ENCODE data around the gene LGALS9B.
"Not testable (repeated sequence)": the region's sequence is repeated elsewhere in the genome, so short reads cannot be mapped to it uniquely, and the experiment has no call there.

The LGALS9B gene

DNA sequence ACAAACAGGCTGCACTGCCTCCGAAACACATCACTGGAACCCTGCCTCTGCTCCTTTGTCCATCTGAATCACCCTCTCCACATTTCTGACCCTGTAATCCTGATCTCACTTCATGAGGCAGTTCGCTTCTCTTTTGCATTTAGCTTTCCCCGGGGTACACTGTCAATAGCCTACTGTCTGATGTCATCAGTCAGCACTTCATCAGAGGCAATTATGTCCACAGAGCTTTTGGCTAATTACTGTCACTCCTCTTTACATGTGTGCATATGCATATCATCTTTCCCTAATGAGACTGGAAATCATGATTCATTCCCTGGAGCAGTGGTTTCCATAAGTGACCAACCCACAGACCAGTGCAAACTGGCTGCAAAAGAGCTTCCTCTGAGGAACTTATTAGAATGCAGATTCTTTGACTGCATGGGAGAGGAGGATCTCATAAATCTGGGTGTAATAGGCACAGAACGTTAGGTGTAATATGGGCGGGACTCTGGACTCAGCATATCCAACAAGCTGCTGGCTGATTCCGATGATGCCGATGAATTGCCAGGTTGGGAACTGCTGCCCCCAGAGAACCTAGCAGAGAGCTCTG lies 49.8 kb downstream of the LGALS9B start:
- H3K4me1 ChIP-seq (ENCODE audit: control extremely low read depth in 1 of 4, control insufficient read depth in 4 of 4, insufficient read depth in 4 of 4, low read length in 3 of 4); DNase-seq; H3K4me3 ChIP-seq (ENCODE audit: control insufficient read depth in 1 of 7, extremely low read depth in 1 of 7, insufficient read depth in 4 of 7, low read depth in 2 of 7, low read length in 6 of 7); H3K9me3 ChIP-seq (ENCODE audit: control extremely low read depth in 1 of 5, control insufficient read depth in 4 of 5, insufficient read depth in 2 of 5, low read depth in 1 of 5, low read length in 4 of 5); H3K27ac ChIP-seq (ENCODE audit: insufficient read depth in 1 of 2, low read depth in 1 of 2, low read length in 2 of 2, poor library complexity in 1 of 2, severe bottlenecking in 2 of 2); POLR2A ChIA-PET; CTCF ChIA-PET; H3K27me3 ChIP-seq (replicated peaks in 2 of 5; ENCODE audit: control insufficient read depth in 4 of 5, insufficient read depth in 5 of 5, low read length in 4 of 5); H3K36me3 ChIP-seq (ENCODE audit: control insufficient read depth in 4 of 4, insufficient read depth in 4 of 4, low read length in 3 of 4): not testable (repeated sequence)
- WGBS (ENCODE audit: insufficient coverage), result no CpG with 5 or more reads among the region's 7 CpGs

DNA sequence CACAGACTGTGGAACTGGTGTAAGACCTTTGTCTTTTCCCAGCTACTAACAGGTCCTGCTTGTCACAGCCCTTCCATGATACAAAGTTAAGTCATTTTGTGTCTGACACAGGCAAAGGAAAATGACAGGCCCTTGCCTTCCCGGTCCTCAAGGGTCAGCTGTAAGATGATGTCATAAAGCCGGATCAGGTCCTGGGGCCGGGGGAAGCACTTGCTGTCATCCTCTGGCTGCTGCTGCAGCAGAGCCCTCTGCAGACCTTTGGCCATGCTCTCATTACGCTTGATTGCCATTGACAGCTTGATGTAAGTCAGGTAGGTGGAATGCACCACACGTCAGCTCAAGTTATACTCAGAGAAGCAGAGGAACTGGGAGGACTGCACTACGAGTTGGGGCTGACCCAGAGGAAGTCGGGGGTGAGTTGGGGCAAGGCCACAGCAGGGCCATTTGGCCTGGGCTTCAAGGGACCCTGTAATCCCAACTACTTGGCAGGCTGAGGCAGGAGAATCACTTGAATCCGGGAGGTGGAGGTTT lies 50.9 kb downstream of the LGALS9B start:
- H3K36me3 ChIP-seq (ENCODE audit: control insufficient read depth in 4 of 4, insufficient read depth in 4 of 4, low read length in 3 of 4); CTCF ChIA-PET; DNase-seq; H3K4me3 ChIP-seq (ENCODE audit: control insufficient read depth in 1 of 7, extremely low read depth in 1 of 7, insufficient read depth in 4 of 7, low read depth in 2 of 7, low read length in 6 of 7); H3K4me1 ChIP-seq (ENCODE audit: control extremely low read depth in 1 of 4, control insufficient read depth in 4 of 4, insufficient read depth in 4 of 4, low read length in 3 of 4); H3K9me3 ChIP-seq (ENCODE audit: control extremely low read depth in 1 of 5, control insufficient read depth in 4 of 5, insufficient read depth in 2 of 5, low read depth in 1 of 5, low read length in 4 of 5); H3K27ac ChIP-seq (ENCODE audit: insufficient read depth in 1 of 2, low read depth in 1 of 2, low read length in 2 of 2, poor library complexity in 1 of 2, severe bottlenecking in 2 of 2); H3K27me3 ChIP-seq (replicated peaks in 2 of 5; ENCODE audit: control insufficient read depth in 4 of 5, insufficient read depth in 5 of 5, low read length in 4 of 5); POLR2A ChIA-PET: not testable (repeated sequence)
- 92% methylated on average over 2 of the region's 8 CpGs for WGBS (ENCODE audit: insufficient coverage)

DNA sequence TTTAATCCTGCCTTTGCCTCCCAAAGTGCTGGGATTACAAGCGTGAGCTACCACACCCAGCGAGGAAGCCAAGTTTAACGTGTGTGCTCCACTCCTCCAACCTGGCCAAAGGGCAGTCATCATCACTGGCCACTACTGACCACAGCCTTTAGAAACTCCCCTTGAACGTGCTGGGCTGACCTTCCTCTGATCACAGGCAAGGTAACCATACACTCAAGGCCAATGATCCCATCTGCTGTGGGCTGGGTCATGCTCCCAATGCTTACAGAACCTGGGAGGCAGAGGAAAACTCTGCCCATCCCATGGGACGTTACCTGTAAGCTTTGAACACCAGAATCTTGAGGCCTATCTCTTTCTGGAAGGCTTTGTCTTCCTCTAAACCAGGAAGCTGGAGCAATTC lies 51.9 kb downstream of the LGALS9B start:
- CTCF ChIA-PET; H3K36me3 ChIP-seq (ENCODE audit: control insufficient read depth in 4 of 4, insufficient read depth in 4 of 4, low read length in 3 of 4); POLR2A ChIA-PET; H3K27me3 ChIP-seq (replicated peaks in 2 of 5; ENCODE audit: control insufficient read depth in 4 of 5, insufficient read depth in 5 of 5, low read length in 4 of 5); H3K4me1 ChIP-seq (ENCODE audit: control extremely low read depth in 1 of 4, control insufficient read depth in 4 of 4, insufficient read depth in 4 of 4, low read length in 3 of 4); H3K9me3 ChIP-seq (ENCODE audit: control extremely low read depth in 1 of 5, control insufficient read depth in 4 of 5, insufficient read depth in 2 of 5, low read depth in 1 of 5, low read length in 4 of 5); DNase-seq; H3K27ac ChIP-seq (ENCODE audit: insufficient read depth in 1 of 2, low read depth in 1 of 2, low read length in 2 of 2, poor library complexity in 1 of 2, severe bottlenecking in 2 of 2); H3K4me3 ChIP-seq (ENCODE audit: control insufficient read depth in 1 of 7, extremely low read depth in 1 of 7, insufficient read depth in 4 of 7, low read depth in 2 of 7, low read length in 6 of 7): not testable (repeated sequence)
- whole genome bisulfite sequencing (ENCODE audit: insufficient coverage), result no CpG with 5 or more reads among the region's 5 CpGs

DNA sequence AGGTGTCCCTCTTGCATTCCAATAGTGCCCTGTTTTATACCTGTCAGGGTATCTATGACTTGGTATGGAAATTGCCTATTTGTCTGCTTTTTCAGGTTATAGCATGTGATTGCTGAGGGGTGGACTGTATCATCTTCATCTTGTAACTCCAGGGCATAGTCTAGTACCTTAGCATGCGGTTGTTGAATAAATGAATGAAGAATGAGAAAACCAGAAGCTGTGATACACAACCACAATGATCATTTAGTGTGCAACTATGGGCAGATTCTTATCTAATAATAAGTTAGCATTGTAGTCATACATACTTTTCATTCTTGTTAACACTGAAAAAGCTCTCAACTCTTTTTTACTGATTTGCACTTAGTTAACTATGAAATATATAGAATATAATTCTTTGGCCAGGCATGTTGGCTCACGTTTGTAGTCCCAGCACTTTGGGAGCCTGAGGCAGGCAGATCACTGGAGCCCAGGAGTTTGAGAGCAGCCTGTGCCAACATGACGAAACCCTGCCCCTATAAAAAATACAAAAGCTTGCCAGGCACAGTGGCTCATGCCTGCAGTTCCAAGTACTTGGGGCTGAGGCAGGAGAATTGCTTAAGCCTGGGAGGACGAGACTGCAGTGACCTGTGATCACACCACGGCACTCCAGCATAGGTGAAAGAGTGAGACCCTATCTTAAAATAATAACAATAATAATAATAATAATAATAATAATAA lies 65.9 kb downstream of the LGALS9B start:
- CTCF ChIA-PET, DNase-seq, POLR2A ChIA-PET: not testable (repeated sequence)

DNA sequence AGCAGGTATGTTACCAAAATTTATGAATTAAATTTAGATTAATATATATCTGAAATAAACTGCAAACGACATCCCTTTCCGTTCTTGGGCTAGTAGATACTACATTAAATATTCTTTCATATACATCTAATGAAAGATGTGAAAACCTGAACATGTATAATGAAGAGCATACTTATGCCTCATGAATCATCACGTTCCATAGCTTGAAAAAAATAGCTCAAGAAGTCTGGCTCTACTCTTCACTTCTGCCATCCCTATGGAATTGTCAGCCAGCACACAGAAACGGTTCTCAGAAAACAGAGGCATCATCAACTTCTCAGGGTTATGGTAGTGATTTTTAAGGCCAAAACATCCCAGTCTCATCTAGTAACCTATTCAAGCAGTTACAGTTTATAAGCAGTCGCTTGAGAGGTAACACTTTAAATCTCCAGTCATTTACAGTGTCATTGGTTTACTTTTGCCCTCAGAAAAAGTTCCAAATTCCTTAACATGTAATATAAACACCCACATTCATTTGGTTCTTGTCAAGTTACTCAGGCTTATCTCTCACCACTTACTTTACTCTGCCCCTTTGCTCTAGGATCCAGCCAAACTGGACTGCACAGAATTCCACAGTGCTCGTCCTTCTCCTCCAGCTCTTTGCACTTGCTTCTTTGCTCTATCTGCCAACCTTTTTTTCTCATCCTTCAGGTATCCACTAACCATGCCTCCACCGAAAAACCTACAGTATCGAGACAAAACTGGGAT lies 66.6 kb downstream of the LGALS9B start:
- H3K36me3 ChIP-seq (ENCODE audit: control insufficient read depth in 4 of 4, insufficient read depth in 4 of 4, low read length in 3 of 4); DNase-seq; CTCF ChIA-PET; H3K9me3 ChIP-seq (ENCODE audit: control extremely low read depth in 1 of 5, control insufficient read depth in 4 of 5, insufficient read depth in 2 of 5, low read depth in 1 of 5, low read length in 4 of 5); H3K4me1 ChIP-seq (ENCODE audit: control extremely low read depth in 1 of 4, control insufficient read depth in 4 of 4, insufficient read depth in 4 of 4, low read length in 3 of 4); H3K27ac ChIP-seq (ENCODE audit: insufficient read depth in 1 of 2, low read depth in 1 of 2, low read length in 2 of 2, poor library complexity in 1 of 2, severe bottlenecking in 2 of 2); H3K27me3 ChIP-seq (replicated peaks in 2 of 5; ENCODE audit: control insufficient read depth in 4 of 5, insufficient read depth in 5 of 5, low read length in 4 of 5); POLR2A ChIA-PET; H3K4me3 ChIP-seq (ENCODE audit: control insufficient read depth in 1 of 7, extremely low read depth in 1 of 7, insufficient read depth in 4 of 7, low read depth in 2 of 7, low read length in 6 of 7): not testable (repeated sequence)
- no CpG with 5 or more reads among the region's 8 CpGs for WGBS (ENCODE audit: insufficient coverage)

More for the DNA sequence above, 65.9 kb downstream of the LGALS9B start:
- H3K36me3 ChIP-seq (ENCODE audit: control insufficient read depth in 4 of 4, insufficient read depth in 4 of 4, low read length in 3 of 4); H3K4me3 ChIP-seq (ENCODE audit: control insufficient read depth in 1 of 7, extremely low read depth in 1 of 7, insufficient read depth in 4 of 7, low read depth in 2 of 7, low read length in 6 of 7); H3K4me1 ChIP-seq (ENCODE audit: control extremely low read depth in 1 of 4, control insufficient read depth in 4 of 4, insufficient read depth in 4 of 4, low read length in 3 of 4); H3K27me3 ChIP-seq (replicated peaks in 2 of 5; ENCODE audit: control insufficient read depth in 4 of 5, insufficient read depth in 5 of 5, low read length in 4 of 5); H3K9me3 ChIP-seq (ENCODE audit: control extremely low read depth in 1 of 5, control insufficient read depth in 4 of 5, insufficient read depth in 2 of 5, low read depth in 1 of 5, low read length in 4 of 5); H3K27ac ChIP-seq (ENCODE audit: insufficient read depth in 1 of 2, low read depth in 1 of 2, low read length in 2 of 2, poor library complexity in 1 of 2, severe bottlenecking in 2 of 2): not testable (repeated sequence)
- no CpG with 5 or more reads among the region's 5 CpGs for WGBS (ENCODE audit: insufficient coverage)

Measured in common myeloid progenitor, CD34-positive (primary cell).